CD4-positive, alpha-beta T cell treated with Interleukin-17A for 4 hours (primary cell): ENCODE measurements around the gene UNC5B.

Experiments used
- DNase-seq: peaks from one replicate; pipeline ENCODE4 v3.0.0-alpha.2; 2020; ENCODE audit warnings: mixed read lengths

The UNC5B gene

GRCh38 chr10:71239946-71240795, 27.8 kb downstream of the UNC5B start:
- no peak for DNase-seq

- DNase-seq, result no peak
Measured at GRCh38 chr10:71241114-71241829, 28.9 kb downstream of the UNC5B start.

GRCh38 chr10:71241830-71242621, 29.7 kb downstream of the UNC5B start:
- no peak for DNase-seq

GRCh38 chr10:71242622-71243009, 30.2 kb downstream of the UNC5B start:
- no peak for DNase-seq

GRCh38 chr10:71243756-71244395, 31.5 kb downstream of the UNC5B start:
- no peak for DNase-seq

GRCh38 chr10:71244431-71245419, 32.4 kb downstream of the UNC5B start:
- no peak for DNase-seq

GRCh38 chr10:71245420-71246325, 33.3 kb downstream of the UNC5B start:
- no peak for DNase-seq

GRCh38 chr10:71246591-71247413, 34.4 kb downstream of the UNC5B start:
- no peak for DNase-seq

- no peak for DNase-seq
Measured at GRCh38 chr10:71247414-71247705, 35.0 kb downstream of the UNC5B start.

- no peak for DNase-seq
Measured at GRCh38 chr10:71247804-71248203, 35.4 kb downstream of the UNC5B start.

GRCh38 chr10:71248210-71248609, 35.8 kb downstream of the UNC5B start:
- DNase-seq, result no peak

- no peak for DNase-seq
Measured at GRCh38 chr10:71249996-71250395, 37.6 kb downstream of the UNC5B start.

- no peak for DNase-seq
Measured at GRCh38 chr10:71250405-71250804, 38.0 kb downstream of the UNC5B start.

GRCh38 chr10:71250842-71251241, 38.5 kb downstream of the UNC5B start:
- DNase-seq, result no peak

- no peak for DNase-seq
Measured at GRCh38 chr10:71251319-71251718, 38.9 kb downstream of the UNC5B start.

- no peak for DNase-seq
Measured at GRCh38 chr10:71252220-71252619, 39.9 kb downstream of the UNC5B start.

GRCh38 chr10:71253981-71254818, 41.8 kb downstream of the UNC5B start:
- no peak for DNase-seq

- no peak for DNase-seq
Measured at GRCh38 chr10:71254834-71255549, 42.6 kb downstream of the UNC5B start.

- no peak for DNase-seq
Measured at GRCh38 chr10:71255550-71255807, 43.1 kb downstream of the UNC5B start.
